HG03460 (cell line): ENCODE results near the gene PACSIN1.

Experiments
- ATAC-seq: cut with Tn5 transposase; IDR thresholded peaks from one replicate; pipeline ENCODE4 v1.9.1; 2021; ENCODE audit not compliant: unreplicated experiment

The PACSIN1 gene, protein sequence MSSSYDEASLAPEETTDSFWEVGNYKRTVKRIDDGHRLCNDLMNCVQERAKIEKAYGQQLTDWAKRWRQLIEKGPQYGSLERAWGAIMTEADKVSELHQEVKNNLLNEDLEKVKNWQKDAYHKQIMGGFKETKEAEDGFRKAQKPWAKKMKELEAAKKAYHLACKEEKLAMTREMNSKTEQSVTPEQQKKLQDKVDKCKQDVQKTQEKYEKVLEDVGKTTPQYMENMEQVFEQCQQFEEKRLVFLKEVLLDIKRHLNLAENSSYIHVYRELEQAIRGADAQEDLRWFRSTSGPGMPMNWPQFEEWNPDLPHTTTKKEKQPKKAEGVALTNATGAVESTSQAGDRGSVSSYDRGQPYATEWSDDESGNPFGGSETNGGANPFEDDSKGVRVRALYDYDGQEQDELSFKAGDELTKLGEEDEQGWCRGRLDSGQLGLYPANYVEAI

DNA sequence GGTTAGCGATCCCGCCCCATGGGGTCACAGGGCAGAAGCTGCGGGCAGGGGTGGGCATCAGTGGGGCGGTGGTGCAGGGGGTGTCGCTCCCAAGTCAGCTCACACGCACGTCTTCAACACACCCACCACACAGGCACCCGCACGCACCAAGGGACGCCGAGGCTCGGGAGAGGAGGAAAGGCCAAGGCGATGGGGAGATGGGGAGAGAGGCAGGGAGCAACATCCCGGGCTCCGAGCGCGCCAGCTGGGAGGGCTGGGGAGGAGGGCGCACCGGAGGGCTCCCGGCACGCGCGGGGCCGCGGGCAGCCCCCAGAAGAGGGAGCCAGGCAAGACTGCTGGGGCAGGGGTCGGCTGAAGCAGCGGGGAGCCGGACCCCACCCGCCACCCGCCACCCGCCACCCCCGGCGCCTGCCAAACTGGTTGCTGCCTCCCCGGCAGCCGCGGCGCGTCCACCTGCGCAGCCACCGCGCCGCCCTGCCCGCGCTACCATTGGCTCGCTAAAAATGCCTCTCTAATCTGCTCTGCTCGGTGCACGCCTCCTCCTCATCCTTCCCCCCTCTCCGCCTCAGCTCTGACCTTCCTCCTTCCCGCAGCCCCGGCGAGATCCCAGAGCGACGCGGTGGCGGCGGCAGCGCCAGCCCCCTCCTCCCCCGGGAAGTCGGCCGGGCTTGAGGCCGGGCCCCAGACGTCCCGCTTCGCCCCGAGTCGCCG, at the start of gene PACSIN1:
TSS of gene PACSIN1 (plus strand) at position 546 of the 711 bp plus-strand sequence. CDS start 60,230 bp downstream, outside the sequence.
- ATAC-seq = no peak

DNA sequence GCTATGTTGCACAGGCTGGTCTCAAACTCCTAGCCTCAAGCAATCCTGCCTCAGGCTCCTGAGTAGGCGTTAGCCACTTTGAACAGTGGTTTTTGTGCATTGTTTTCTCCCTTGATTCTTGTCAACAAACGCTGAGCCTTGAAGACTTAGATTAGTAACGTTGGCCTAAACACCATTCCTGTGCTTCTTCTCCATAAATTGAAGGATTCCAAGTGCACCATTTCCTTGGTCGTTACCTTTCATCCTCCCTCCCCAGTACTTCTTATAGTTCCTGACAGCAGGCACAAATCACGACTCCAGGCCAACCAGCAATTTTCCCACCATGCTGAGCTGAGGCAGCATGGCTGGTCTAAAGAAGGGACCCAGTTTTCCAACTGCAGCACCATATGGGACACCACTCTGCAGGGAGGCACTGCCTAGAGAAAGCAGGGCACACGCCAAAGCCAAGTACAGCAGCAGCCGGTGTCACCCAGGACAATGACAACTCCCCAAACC, 49.0 kb upstream of the PACSIN1 start:
- ATAC-seq = no peak

DNA sequence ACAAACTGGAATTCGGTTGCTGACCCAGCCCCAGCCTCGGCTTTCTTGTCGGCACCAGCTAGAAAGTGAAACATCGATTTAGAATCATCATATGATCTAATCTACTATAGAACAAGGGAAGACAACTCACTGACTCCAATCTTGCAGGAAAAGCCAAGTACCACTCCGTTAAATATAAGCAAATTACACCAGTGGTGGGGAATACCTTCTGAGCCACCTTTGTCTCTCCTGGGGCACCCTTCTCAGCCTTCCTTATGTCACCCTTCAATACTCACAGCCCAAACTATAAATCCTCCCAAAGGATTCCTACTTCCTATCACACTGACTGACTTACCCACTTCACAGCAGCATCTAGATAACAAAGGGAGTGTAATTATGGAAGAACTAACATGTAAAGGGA, 47.5 kb upstream of the PACSIN1 start:
- ATAC-seq = no peak

DNA sequence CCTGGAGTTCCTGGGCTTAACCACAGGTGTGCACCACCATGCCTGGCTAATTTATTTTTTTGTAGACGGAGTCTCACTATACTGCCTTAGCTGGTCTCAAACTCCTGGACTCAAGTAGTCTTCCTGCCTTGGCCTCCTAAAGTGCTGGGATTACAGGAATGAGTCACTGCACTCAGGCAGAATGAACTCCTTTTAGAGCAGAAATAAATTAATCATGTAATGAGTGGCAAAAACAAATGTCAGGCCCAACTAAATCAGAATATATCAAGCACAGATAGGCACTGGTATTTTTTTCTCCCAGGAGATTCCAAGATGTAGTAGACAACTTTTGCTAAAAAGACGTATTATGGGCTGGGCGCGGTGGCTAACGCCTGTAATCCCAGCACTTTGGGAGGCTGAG, 42.6 kb upstream of the PACSIN1 start:
- ATAC-seq = no peak

DNA sequence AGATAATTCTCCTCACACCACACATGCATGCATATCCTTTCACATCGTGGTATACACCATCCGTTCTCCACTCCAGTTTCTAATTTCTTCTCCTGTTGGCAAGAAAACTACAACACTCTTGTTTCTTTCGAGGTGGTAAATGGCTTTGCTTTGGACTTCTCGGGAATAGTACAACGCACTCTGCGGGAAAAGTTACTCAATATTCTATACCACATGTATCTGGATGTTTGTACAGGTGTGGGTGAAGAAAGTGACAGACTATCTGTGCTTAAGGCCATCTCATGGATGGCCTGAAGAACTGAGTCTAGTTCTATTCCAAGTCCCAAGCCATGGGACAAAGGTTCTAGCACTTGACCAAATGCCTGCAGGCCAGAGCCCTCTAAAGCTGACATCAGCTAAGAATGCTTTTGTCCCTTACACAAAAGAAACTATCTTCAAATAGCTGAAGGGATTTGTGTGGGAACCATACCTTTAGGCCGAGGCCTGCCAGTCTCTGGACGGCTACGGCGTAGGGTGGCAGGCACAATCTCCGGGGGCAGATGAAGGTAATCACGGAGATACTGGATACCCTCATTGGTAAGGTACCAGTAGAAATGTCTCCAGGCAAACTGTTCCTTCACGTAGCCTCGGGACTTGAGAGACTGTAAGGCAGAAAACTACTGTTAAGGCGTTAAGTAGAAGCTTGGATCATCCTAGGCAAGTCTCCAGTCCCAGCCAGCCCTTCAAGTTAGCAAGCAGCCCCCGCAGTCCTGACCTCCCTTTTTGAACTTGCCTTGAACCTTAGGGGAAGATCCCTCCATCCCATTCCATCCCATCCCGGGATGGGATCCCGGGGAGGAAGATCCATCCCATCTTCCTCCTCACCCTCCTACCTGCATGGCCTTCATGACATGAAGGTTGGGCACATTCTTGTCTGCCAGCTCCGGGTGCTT, 41.4 kb upstream of the PACSIN1 start:
- no peak for ATAC-seq

DNA sequence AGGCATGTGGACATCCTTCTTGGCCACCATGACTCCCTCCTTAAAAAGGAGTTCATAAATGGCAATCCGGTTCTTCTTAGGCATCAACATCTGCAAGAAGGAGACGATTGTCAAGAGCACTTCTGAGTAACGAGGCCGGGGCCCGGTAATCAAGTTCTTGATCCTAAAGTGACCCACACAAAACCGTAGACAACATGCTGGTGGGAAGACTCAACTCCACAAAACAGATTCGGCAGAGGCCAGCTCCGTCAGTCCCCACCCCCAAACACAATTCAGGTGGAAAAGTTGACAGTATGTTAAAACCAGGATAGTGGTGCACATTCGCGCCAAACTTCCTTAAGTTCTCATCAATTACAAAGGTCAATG, 40.8 kb upstream of the PACSIN1 start:
- ATAC-seq = no peak

DNA sequence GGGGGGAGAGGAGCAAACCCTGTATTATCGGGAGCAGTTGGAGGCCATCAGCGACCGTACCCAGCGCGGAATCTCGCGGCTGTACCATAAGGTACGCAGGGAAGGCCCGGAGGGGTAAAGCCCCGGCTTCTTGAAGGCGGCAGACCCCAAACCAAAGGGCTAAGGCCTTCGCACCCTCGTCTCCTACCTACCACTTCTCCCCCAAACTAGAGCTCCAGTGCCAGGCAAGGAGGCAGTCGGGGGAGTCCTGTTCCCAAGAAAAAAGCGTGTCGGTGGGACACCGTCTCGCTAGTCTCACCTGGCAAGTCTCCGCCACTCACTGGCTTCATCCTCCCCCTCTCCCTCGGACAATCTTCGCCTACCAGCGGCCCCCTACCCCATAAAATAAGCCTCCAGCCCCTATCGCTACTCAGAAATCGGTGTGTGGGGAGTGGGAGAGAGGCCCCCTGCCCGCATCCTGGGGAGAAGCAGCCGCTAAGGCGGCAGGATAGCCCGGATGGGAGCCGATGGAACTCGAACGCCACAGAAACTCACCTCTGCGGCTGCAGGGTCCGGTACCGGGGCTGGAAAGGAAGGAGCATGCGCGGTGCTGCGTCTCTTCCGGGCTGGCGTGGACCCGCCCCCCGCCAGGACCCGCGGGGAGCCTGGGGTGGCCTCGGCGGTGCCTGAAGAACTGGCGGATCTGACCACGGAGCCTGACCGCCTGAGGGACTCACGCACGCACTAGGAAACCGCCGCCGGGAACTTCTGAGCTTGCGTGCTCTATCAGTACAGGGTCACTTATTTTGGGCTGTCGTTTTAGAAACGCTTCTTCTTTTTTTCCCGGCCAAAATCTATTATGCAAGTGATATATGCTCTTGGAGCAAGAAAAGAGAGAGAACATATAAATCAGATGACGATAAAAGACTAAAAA, 40.1 kb upstream of the PACSIN1 start, which contains the start of gene RPS10:
TSS of gene RPS10 (minus strand) at position 572 of the 913 bp plus-strand sequence. CDS start 848 bp downstream, outside the sequence.
- ATAC-seq = peak; percentile 82

DNA sequence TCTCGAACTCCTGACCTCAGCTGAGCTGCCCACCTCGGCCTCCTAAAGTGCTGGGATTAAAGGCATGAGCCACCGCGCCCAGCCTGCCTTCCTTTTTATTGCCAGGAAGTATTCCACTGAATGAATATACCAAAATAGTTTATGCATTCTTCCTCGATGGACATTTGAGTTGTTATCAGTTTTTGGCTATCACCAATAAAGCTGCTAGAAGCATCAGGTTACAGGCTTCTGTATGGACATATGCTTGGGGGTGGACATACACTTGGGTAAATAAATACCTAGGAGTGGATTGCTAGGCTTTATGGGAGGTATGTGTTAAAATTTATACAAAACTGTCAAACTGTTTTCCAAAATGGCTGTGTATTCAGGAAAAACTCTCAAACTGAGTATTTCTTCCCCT, 30.0 kb upstream of the PACSIN1 start:
- no peak for ATAC-seq

DNA sequence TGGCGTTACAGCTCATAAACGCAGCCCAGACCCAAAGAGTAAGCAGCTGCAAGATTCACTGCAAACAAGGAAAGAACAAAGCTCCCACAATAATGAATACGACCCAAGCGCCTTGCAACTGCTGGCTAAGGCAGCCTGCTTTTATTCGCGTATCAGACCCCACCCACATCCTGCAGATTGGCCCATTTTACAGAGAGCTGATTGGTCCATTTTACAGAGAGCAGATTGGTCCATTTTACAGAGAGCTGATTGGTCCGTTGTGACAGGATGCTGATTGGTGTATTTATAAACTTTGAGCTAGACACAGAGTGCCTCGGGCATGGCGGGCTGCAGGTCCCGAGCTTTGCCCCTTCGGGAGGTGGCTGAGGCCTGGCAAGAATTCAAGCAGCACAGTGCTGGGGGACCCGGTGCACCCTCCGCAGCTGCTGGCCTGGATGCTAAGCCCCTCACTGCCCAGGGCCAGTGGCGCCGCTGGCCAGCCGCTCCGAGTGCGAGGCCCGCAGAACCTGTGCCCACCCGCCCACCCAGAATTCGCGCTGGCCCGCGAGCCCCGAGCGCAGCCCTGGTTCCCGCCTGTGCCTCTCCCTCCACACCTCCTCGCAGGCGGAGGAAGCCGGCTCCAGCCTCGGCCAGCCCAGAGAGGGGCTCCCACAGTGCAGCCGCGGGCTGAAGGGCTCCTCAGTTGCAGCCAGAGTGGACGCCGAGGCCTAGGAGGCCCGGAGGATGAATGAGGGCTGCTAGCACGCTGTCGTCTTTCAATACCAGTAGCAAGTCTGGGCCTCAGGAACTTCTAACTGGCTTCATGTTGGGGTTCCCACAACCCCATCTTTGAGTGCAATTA, 28.9 kb upstream of the PACSIN1 start:
- ATAC-seq = no peak

DNA sequence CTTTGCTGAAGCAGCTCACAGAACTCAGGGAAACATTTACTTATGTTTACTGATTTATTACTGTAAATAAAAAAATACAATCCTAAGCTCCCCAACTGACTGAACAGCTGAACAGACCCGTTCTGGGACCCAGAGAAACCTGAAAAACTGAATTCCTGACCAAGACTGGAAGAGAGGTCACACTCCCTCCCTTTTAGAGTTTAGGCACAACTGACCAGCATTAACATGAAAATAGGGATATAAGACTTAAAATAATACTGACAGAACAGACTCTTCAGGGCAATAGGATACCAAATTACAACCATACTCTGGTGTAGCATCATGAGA, 28.3 kb upstream of the PACSIN1 start:
- no peak for ATAC-seq

DNA sequence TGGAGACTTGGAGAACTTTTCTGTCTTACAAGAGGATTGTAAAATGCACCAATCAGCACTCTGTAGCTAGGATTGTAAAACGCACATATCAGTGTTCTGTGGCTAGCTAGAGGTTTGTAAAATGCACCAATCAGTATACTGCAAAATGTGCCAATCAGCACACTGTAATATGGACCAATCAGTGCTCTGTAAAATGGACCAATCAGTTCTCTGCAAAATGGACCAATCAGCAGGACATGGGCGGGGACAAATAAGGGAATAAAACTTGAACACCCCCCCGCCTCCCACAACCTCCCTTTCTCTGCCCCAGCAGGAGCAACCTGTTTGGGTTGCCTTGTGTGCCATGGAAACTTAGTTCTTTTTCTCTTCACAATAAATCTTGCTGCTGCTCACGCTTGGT, 27.2 kb upstream of the PACSIN1 start:
- ATAC-seq = no peak

DNA sequence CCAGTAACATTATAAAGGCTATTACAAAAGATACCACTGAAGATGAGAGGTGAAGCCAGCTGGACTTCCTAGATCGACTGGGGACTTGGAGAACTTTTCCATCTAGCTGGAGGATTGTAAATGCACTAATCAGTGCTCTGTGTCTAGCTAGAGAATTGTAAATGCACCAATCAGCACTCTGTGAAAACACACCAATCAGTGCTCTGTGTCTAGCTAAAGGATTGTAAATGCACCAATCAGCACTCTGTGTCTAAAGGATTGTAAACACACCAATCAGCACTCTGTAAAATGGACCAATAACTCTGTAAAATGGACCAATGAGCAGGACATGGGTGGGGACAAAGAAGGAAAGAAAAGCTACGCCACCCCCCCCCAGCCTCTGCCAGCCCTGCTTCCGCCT, 26.4 kb upstream of the PACSIN1 start:
- ATAC-seq = no peak

DNA sequence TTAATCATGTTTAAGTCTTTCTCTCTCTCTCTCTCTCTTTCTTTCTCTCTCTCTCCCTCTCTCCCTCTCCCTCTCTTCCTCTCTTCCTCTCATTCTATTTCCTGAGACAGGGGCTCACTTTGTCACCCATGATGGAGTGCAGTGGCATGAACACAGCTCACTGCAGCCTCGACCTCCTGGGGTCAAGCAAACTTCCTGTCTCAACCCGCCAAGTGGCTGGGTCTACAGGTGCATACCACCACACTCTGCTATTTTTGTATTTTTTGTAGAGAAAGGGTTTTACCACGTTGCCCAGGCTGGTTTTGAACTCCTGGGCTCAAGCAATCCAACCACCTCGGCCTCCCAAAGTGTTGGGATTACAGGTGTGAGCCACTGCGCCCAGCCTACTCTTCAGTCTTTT, 24.4 kb upstream of the PACSIN1 start:
- no peak for ATAC-seq

DNA sequence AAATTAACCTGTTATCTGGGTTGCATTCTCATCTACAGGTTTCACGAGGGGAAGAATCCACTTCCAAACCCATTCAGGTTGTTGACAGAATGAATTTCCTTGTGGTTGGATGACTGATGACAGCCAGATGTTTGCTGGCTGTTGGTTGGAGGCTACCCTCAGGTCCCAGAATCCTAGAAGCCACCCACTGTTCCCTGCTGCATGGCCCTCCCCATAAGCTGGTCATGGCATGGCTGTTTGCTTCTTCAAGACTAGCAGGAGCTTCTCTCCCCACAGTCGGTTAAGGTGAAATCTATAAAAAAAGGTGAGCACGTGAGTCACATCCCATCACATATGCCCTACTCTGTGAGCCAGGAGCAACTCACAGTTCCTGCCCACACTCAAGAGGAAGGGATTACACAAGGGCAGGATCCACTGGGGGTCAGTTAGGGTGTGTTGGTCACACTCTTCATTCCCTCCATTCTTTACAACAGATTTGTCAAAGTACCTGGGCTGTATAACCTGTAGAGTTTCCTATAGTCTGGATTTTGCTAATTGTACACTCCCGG, 20.5 kb upstream of the PACSIN1 start:
- no peak for ATAC-seq

DNA sequence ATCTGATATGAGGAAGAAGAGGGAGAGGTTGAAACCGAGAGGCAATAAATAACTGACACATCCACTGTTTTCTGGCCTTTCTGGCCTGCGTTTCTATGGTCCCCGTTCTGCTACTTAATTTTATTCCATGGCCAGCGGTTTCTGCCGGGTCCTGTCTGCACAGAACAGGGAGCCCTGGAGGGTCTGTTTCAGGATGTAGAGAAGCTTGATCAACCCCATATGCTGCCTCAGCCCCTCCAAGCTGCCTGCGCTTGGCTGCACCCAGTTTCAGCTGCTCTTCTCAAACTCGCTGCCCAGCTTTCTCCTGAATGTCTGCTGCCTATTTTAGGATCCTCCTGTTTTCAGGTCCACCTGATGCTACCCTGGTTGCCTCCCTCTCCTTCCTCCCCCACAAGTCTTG, 18.5 kb upstream of the PACSIN1 start:
- no peak for ATAC-seq

DNA sequence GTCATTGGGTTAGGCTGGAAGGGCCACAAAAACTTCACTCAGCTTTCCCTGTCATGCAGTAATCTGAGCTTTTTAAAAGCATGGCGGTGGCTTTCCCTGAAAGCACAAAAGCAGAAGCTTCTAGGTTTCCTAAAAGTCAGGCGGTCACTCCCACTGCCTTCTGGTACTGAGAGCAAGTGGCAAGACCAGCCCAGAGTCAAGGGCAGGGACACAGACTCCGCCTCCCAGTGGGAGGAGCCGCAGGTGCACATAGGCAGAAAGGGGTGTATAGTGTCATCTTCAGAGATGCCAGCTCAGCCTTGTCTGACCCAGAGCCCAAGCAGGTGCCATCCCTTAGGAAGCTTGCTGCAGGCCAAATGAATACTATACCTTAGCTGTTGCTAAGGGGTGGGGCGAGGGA, 18.0 kb upstream of the PACSIN1 start:
- ATAC-seq = no peak

DNA sequence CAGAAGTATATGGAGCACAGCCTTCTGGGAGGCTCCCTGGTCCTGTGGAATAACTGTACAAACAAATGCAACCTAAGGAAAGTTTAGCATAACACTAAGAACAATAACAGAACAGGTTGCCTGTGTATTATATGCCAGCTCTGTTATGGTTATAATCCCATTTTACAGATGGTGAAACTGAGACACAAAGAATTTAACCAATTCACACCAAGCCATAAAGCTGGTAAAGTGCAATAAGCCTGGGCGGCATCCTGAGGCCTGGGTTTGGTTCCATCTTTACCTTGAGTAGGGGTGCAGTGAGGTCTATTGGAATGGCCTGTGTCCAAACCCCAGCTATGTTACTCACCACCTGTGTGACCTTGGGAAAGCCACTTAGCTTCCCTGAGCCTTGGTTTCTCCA, 14.7 kb upstream of the PACSIN1 start:
- ATAC-seq = no peak

DNA sequence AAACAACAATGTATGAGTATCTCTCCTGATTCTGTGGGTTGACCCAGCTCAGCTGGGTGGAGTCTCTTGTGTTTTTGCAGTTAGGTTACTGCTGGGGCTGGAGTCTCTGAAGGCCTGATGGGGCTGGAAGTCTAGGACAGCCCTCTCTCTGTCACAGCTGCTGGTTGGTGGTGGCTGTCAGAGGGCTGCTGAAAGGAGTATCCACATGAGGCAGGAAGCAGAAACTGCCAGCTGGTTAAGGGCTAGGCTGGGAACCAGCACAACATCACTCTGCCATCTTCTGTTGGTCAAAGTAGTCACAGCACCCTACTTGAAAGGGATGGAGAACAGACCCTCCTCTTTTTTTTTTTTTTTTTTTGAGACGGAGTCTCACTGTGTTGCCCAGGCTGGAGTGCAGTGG, 10.0 kb upstream of the PACSIN1 start:
- no peak for ATAC-seq

DNA sequence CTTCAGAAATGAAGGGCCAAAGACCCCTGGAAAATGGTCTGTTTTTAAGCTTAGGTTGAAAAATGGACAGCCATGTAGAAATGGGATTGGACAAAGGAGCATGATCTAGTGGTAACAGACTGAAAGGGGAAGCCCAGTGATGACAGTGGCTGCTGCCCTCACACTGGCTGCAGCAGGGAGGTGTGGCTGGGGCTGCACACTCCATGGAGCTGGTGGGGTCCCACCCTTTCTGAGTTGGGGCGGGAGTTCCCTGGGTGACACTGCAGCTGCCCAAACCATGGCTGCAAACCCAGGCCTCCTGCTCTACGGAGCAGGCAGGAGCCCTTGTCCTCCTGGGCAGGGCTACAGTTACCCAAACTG, 8.5 kb upstream of the PACSIN1 start:
- no peak for ATAC-seq
